ENCODE results near the gene PFDN1. TPM values are rescaled to one million over a fixed set of nuclear protein-coding genes. Genes with fewer than 3 reads are reported as not detected.

PFDN1 gene
- total and polyA plus RNA-seq, 2 experiments from 2014 or later, result 119 to 256 TPM

DNA sequence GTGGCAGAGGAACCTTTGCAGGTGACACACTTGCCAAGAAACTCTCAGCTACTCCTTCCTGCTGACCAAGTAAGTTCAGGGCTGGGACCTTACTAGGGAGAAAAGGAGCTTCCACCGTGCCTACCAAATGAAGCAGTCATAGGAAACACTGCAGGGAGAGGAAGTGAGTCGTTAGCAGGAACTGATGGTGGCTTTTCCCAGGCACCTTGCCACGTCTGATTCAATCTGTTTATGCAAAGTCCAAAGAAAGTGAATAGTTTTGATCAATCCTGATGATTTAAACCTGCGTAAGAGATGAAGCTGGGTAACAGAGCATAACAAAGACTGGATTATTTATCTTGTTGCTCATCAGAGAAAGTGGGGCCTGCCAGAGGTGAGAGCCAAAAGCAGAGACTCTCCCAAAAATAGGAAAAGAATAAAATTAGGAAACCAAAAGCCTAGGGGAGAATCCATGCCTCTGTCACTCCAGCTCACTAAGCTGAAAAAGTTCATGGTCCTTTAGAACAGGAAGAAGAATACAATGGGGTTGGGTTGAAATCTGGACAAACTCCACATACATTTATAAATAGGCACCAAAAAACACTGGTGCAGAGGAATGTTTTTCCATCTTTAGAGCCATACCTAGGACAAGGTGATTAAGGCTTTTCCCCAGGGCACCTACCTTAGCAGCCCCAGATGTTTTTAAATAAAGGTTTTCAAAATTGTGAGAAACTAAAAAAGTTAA is 9.3 kb upstream of the PFDN1 start:
- Histone ChIP-seq H3K4me3 (no peak overlapping the region), H3K4me2 (peak overlapping the region; percentile 3), H3K27ac (ENCODE audit: low read depth) (no peak overlapping the region), H2AFZ (peak overlapping the region; percentile 90), H3K4me1 (ENCODE audit: insufficient read depth) (0 out of 2 replicates have a peak, but pooled peaks cover 11% of the 10 kb centered on the region), H3K79me2 (replicated peaks; ENCODE audit: insufficient read depth) (no peaks in the 10 kb centered on the region), H3F3A (replicated peaks; ENCODE audit: low read depth) (no peaks in the 10 kb centered on the region), H3K27me3 (ENCODE audit: insufficient read depth) (no peaks in the 10 kb centered on the region), H3K9me2 (ENCODE audit: insufficient read depth) (peaks cover 4% of the 10 kb centered on the region; the same call in 1 of the 2 replicates), H3K36me3 (ENCODE audit: insufficient read depth) (no peaks in the 10 kb centered on the region), H4K20me1 (replicated peaks; ENCODE audit: insufficient read depth) (no peaks in the 10 kb centered on the region)
- H3K36me3 Mint-ChIP-seq (ENCODE audit: low read depth), result no peaks in the 10 kb centered on the region
- TF ChIP-seq, protein P1, sequence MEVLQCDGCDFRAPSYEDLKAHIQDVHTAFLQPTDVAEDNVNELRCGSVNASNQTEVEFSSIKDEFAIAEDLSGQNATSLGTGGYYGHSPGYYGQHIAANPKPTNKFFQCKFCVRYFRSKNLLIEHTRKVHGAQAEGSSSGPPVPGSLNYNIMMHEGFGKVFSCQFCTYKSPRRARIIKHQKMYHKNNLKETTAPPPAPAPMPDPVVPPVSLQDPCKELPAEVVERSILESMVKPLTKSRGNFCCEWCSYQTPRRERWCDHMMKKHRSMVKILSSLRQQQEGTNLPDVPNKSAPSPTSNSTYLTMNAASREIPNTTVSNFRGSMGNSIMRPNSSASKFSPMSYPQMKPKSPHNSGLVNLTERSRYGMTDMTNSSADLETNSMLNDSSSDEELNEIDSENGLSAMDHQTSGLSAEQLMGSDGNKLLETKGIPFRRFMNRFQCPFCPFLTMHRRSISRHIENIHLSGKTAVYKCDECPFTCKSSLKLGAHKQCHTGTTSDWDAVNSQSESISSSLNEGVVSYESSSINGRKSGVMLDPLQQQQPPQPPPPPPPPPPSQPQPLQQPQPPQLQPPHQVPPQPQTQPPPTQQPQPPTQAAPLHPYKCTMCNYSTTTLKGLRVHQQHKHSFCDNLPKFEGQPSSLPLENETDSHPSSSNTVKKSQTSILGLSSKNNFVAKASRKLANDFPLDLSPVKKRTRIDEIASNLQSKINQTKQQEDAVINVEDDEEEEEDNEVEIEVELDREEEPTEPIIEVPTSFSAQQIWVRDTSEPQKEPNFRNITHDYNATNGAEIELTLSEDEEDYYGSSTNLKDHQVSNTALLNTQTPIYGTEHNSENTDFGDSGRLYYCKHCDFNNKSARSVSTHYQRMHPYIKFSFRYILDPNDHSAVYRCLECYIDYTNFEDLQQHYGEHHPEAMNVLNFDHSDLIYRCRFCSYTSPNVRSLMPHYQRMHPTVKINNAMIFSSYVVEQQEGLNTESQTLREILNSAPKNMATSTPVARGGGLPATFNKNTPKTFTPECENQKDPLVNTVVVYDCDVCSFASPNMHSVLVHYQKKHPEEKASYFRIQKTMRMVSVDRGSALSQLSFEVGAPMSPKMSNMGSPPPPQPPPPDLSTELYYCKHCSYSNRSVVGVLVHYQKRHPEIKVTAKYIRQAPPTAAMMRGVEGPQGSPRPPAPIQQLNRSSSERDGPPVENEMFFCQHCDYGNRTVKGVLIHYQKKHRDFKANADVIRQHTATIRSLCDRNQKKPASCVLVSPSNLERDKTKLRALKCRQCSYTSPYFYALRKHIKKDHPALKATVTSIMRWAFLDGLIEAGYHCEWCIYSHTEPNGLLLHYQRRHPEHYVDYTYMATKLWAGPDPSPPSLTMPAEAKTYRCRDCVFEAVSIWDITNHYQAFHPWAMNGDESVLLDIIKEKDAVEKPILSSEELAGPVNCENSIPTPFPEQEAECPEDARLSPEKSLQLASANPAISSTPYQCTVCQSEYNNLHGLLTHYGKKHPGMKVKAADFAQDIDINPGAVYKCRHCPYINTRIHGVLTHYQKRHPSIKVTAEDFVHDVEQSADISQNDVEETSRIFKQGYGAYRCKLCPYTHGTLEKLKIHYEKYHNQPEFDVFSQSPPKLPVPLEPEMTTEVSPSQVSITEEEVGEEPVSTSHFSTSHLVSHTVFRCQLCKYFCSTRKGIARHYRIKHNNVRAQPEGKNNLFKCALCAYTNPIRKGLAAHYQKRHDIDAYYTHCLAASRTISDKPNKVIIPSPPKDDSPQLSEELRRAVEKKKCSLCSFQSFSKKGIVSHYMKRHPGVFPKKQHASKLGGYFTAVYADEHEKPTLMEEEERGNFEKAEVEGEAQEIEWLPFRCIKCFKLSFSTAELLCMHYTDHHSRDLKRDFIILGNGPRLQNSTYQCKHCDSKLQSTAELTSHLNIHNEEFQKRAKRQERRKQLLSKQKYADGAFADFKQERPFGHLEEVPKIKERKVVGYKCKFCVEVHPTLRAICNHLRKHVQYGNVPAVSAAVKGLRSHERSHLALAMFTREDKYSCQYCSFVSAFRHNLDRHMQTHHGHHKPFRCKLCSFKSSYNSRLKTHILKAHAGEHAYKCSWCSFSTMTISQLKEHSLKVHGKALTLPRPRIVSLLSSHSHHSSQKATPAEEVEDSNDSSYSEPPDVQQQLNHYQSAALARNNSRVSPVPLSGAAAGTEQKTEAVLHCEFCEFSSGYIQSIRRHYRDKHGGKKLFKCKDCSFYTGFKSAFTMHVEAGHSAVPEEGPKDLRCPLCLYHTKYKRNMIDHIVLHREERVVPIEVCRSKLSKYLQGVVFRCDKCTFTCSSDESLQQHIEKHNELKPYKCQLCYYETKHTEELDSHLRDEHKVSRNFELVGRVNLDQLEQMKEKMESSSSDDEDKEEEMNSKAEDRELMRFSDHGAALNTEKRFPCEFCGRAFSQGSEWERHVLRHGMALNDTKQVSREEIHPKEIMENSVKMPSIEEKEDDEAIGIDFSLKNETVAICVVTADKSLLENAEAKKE (CRISPR knock-in tag; IDR thresholded peaks at IDR 0.05), result no peak
- no peak overlapping the region; the same call in 2 of the 3 replicates for H3K4me3 Mint-ChIP-seq
- no peaks in the 10 kb centered on the region for H3K9me3 Mint-ChIP-seq
- DNase-seq (ENCODE audit: low spot score) (peak; percentile 39), ATAC-seq (peak; percentile 40; the same call in 2 of the 3 replicates)
- H3K27ac Mint-ChIP-seq, result peak overlapping the region; percentile 58; the same call in 1 of the 2 replicates
- peaks cover 16% of the 10 kb centered on the region for H3K4me1 Mint-ChIP-seq
- H3K27me3 Mint-ChIP-seq (ENCODE audit: insufficient read depth, low read depth, poor library complexity), result no peaks in the 10 kb centered on the region

DNA sequence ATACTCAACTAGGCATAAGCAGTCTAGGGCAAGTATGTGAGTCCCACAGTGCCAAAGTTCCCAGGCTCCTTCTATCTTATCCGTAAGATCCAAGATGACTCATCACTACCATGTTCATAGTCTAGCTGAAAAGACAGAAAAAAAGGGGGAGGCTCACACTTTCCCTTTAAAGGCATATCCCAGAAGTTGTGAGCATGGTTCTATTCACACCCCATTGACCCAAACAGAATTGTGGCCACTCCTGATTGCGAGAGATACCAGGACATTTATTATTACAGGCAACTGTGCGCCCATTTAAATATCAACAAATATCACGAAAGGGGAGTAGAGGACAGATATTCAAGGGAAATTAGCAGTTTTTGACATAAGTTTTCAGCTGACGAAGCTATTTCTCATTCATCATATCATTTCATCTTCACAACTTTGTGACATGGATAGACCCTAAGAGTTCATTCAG is 8.1 kb upstream of the PFDN1 start:
- Mint-ChIP-seq H3K27ac (no peak overlapping the region), H3K36me3 (ENCODE audit: low read depth) (no peaks in the 10 kb centered on the region), H3K27me3 (ENCODE audit: insufficient read depth, low read depth, poor library complexity) (peaks cover 4% of the 10 kb centered on the region), H3K4me1 (peaks cover 16% of the 10 kb centered on the region), H3K4me3 (no peak overlapping the region), H3K9me3 (no peaks in the 10 kb centered on the region)
- Histone ChIP-seq H3K9me2 (ENCODE audit: insufficient read depth) (peaks cover 4% of the 10 kb centered on the region; the same call in 1 of the 2 replicates), H4K20me1 (replicated peaks; ENCODE audit: insufficient read depth) (no peaks in the 10 kb centered on the region), H3K79me2 (replicated peaks; ENCODE audit: insufficient read depth) (no peaks in the 10 kb centered on the region), H3K4me3 (no peak overlapping the region), H3K36me3 (ENCODE audit: insufficient read depth) (no peaks in the 10 kb centered on the region), H3K27me3 (ENCODE audit: insufficient read depth) (no peaks in the 10 kb centered on the region), H2AFZ (peak overlapping the region; percentile 15; the same call in 1 of the 2 replicates), H3K4me1 (ENCODE audit: insufficient read depth) (0 out of 2 replicates have a peak, but pooled peaks cover 11% of the 10 kb centered on the region), H3K4me2 (no peak overlapping the region), H3K27ac (ENCODE audit: low read depth) (no peak overlapping the region), H3F3A (replicated peaks; ENCODE audit: low read depth) (no peaks in the 10 kb centered on the region)
- ATAC-seq (no peak), DNase-seq (ENCODE audit: low spot score) (no peak)
- TF ChIP-seq ZNF114 (CRISPR knock-in tag; IDR thresholded peaks at IDR 0.05) (no peak), NANOG (IDR thresholded peaks at IDR 0.05; ENCODE audit: borderline replicate concordance) (no peak), EZH2phosphoT487 (IDR thresholded peaks at IDR 0.05; ENCODE audit: unreplicated experiment) (no peak), POLR2AphosphoS5 (IDR thresholded peaks at IDR 0.05; ENCODE audit: low read depth) (no peak), STAT1 (IDR thresholded peaks at IDR 0.05; ENCODE audit: unreplicated experiment) (no peak), EZH2 (IDR thresholded peaks at IDR 0.05; ENCODE audit: low read depth, unreplicated experiment) (no peak), CREB1 (CRISPR knock-in tag; IDR thresholded peaks at IDR 0.05; ENCODE audit: low read depth) (no peak), ZNF331 (CRISPR knock-in tag; IDR thresholded peaks at IDR 0.05; ENCODE audit: low read depth) (no peak)
- TF ChIP-seq, protein P2, sequence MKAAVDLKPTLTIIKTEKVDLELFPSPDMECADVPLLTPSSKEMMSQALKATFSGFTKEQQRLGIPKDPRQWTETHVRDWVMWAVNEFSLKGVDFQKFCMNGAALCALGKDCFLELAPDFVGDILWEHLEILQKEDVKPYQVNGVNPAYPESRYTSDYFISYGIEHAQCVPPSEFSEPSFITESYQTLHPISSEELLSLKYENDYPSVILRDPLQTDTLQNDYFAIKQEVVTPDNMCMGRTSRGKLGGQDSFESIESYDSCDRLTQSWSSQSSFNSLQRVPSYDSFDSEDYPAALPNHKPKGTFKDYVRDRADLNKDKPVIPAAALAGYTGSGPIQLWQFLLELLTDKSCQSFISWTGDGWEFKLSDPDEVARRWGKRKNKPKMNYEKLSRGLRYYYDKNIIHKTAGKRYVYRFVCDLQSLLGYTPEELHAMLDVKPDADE (IDR thresholded peaks at IDR 0.05), result no peak
- TF ChIP-seq, protein P3, sequence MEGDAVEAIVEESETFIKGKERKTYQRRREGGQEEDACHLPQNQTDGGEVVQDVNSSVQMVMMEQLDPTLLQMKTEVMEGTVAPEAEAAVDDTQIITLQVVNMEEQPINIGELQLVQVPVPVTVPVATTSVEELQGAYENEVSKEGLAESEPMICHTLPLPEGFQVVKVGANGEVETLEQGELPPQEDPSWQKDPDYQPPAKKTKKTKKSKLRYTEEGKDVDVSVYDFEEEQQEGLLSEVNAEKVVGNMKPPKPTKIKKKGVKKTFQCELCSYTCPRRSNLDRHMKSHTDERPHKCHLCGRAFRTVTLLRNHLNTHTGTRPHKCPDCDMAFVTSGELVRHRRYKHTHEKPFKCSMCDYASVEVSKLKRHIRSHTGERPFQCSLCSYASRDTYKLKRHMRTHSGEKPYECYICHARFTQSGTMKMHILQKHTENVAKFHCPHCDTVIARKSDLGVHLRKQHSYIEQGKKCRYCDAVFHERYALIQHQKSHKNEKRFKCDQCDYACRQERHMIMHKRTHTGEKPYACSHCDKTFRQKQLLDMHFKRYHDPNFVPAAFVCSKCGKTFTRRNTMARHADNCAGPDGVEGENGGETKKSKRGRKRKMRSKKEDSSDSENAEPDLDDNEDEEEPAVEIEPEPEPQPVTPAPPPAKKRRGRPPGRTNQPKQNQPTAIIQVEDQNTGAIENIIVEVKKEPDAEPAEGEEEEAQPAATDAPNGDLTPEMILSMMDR (conservative IDR thresholded peaks at IDR 0.05; ENCODE audit: low read depth in 2 of 2), result no peak

Measured in GM23338 (cell line).